H1 (cell line): ENCODE data around the gene TRIM44. TPM values are rescaled to one million over a fixed set of nuclear protein-coding genes. Genes with fewer than 3 reads are reported as not detected.

ENCODE experiments used
- CTCF ChIA-PET: fragments of 300-600 bp; sonication (Branson Sonifier 250); formaldehyde crosslinking; loops from one replicate; lab custom pipeline; 2021; ENCODE audit not compliant: partially characterized antibody; lab: Charles Lee
- POLR2A ChIA-PET: fragments of 300-600 bp; sonication (Branson Sonifier 250); formaldehyde crosslinking; loops from one replicate; lab custom pipeline; 2021; ENCODE audit warnings: inconsistent platforms; ENCODE audit not compliant: partially characterized antibody; lab: Charles Lee
- DNase-seq, 2 experiments: peaks; one replicate each; pipeline versions ENCODE4 v3.0.0 to v3.0.0-alpha.2; 2010 to 2022; ENCODE audit warnings: low spot score in 2 of 2, low read depth in 1 of 2, mixed read lengths in 1 of 2
- FAIRE-seq: peaks from 2 replicates; lab custom pipeline; 2011; peaks lifted over from hg19 to GRCh38; lab: Jason Lieb, UNC
- H2AFZ ChIP-seq: 2 replicates; pipeline ENCODE4 v1.8.1; 2012; ENCODE audit warnings: low read length, inconsistent platforms
- H2AK5ac ChIP-seq: 2 replicates; pipeline ENCODE4 v1.6.1; 2013; ENCODE audit warnings: low read depth, low read length
- H2BK120ac ChIP-seq: replicated peaks from 2 replicates; pipeline ENCODE3; 2013; ENCODE audit warnings: low read depth, low read length, inconsistent platforms
- H2BK12ac ChIP-seq: 2 replicates; pipeline ENCODE4 v1.6.1; 2013; ENCODE audit warnings: low read depth, low read length
- H2BK15ac ChIP-seq: 2 replicates; pipeline ENCODE4 v1.6.1; 2013; ENCODE audit warnings: low read length
- H2BK20ac ChIP-seq: 2 replicates; pipeline ENCODE4 v1.6.1; 2013; ENCODE audit warnings: low read length
- H2BK5ac ChIP-seq: 2 replicates; pipeline ENCODE4 v1.6.1; 2013; ENCODE audit warnings: low read depth, low read length
- H3K14ac ChIP-seq: 2 replicates; pipeline ENCODE4 v1.6.1; 2013; ENCODE audit warnings: inconsistent platforms; ENCODE audit not compliant: insufficient read length
- H3K18ac ChIP-seq: 2 replicates; pipeline ENCODE4 v1.6.1; 2013; ENCODE audit warnings: low read length; ENCODE audit errors: extremely low read depth
- H3K23ac ChIP-seq: 2 replicates; pipeline ENCODE4 v1.6.1; 2013; ENCODE audit warnings: inconsistent platforms; ENCODE audit not compliant: insufficient read length
- H3K23me2 ChIP-seq: 2 replicates; pipeline ENCODE4 v1.6.1; 2013; ENCODE audit warnings: low read depth, low read length
- H3K27ac ChIP-seq: 2 replicates; pipeline ENCODE4 v1.6.1; 2011; ENCODE audit warnings: low read depth, low read length, inconsistent platforms
- H3K27me3 ChIP-seq, 4 experiments: replicated peaks in 1 of 4; 1 replicate in 1 of 4; 2 replicates in 3 of 4; pipeline versions ENCODE4 v1.6.1 to v1.8.1; 2011 to 2013; ENCODE audit warnings: low read length in 3 of 4, mild to moderate bottlenecking in 3 of 4, inconsistent platforms in 2 of 4, mixed read lengths in 2 of 4, moderate library complexity in 1 of 4; ENCODE audit not compliant: control insufficient read depth in 3 of 4, insufficient read depth in 3 of 4; ENCODE audit errors: extremely low read depth in 1 of 4
- H3K36me3 ChIP-seq, 4 experiments: 2 replicates each; pipeline versions ENCODE4 v1.6.1 to v1.8.1; 2011 to 2013; ENCODE audit warnings: mild to moderate bottlenecking in 4 of 4, low read length in 3 of 4, moderate library complexity in 2 of 4, control low read depth in 1 of 4, inconsistent platforms in 1 of 4; ENCODE audit not compliant: insufficient read depth in 4 of 4, control insufficient read depth in 2 of 4
- H3K4ac ChIP-seq: replicated peaks from 2 replicates; pipeline ENCODE3; 2013; ENCODE audit warnings: low read length, low read depth, mixed read lengths, inconsistent platforms; ENCODE audit not compliant: insufficient read length
- H3K4me1 ChIP-seq, 4 experiments: replicated peaks in 1 of 4; 1 replicate in 1 of 4; 2 replicates in 3 of 4; pipeline versions ENCODE4 v1.6.1 to v1.8.1; 2011 to 2013; ENCODE audit warnings: low read length in 3 of 4, inconsistent platforms in 2 of 4, mixed read lengths in 1 of 4; ENCODE audit not compliant: insufficient read depth in 4 of 4, control insufficient read depth in 3 of 4
- H3K4me2 ChIP-seq, 2 experiments: 2 replicates each; pipeline versions ENCODE4 v1.6.1 to v1.8.1; 2011 to 2013; ENCODE audit warnings: low read depth in 2 of 2, low read length in 2 of 2, control low read depth in 1 of 2, inconsistent platforms in 1 of 2, mild to moderate bottlenecking in 1 of 2; ENCODE audit not compliant: insufficient read depth in 1 of 2
- H3K4me3 ChIP-seq, 4 experiments: fragments of 200-600, 300-600 bp in 1 of 4; sonication (generic), shearing (Covaris generic), sonication (Bioruptor Twin) in 1 of 4; 2 replicates each; pipeline versions ENCODE4 v1.5.1 to v1.8.1; 2011 to 2016; ENCODE audit warnings: low read length in 4 of 4, low read depth in 3 of 4, control low read depth in 2 of 4, inconsistent platforms in 2 of 4, mild to moderate bottlenecking in 2 of 4, mixed read lengths in 1 of 4, moderate library complexity in 1 of 4; ENCODE audit not compliant: insufficient read depth in 2 of 4; ENCODE audit errors: extremely low read depth in 1 of 4
- H3K56ac ChIP-seq: replicated peaks from 2 replicates; pipeline ENCODE3; 2013; ENCODE audit warnings: low read depth, mild to moderate bottlenecking, mixed read lengths, low read length, inconsistent platforms; ENCODE audit not compliant: insufficient read length
- H3K79me1 ChIP-seq: 2 replicates; pipeline ENCODE4 v1.6.1; 2013; ENCODE audit warnings: low read depth, low read length, control low read depth
- H3K79me2 ChIP-seq, 2 experiments: 2 replicates each; pipeline versions ENCODE4 v1.6.1 to v1.8.1; 2012 to 2013; ENCODE audit warnings: low read length in 2 of 2, mild to moderate bottlenecking in 2 of 2, inconsistent platforms in 1 of 2; ENCODE audit not compliant: insufficient read depth in 2 of 2, control insufficient read depth in 1 of 2
- H3K9ac ChIP-seq, 4 experiments: replicated peaks in 1 of 4; 1 replicate in 1 of 4; 2 replicates in 3 of 4; pipeline versions ENCODE4 v1.6.1 to v1.8.1; 2011 to 2013; ENCODE audit warnings: low read depth in 3 of 4, low read length in 3 of 4, control low read depth in 2 of 4, mild to moderate bottlenecking in 2 of 4, moderate library complexity in 2 of 4, inconsistent platforms in 1 of 4; ENCODE audit errors: extremely low read depth in 1 of 4
- H3K9me3 ChIP-seq, 2 experiments: 2 replicates each; pipeline versions ENCODE4 v1.6.1 to v1.8.1; 2012 to 2013; ENCODE audit warnings: mild to moderate bottlenecking in 2 of 2, moderate library complexity in 2 of 2, control low read depth in 1 of 2, inconsistent platforms in 1 of 2, low read depth in 1 of 2, low read length in 1 of 2, mixed read lengths in 1 of 2; ENCODE audit not compliant: insufficient read depth in 2 of 2
- H4K20me1 ChIP-seq, 2 experiments: replicated peaks in 1 of 2; 2 replicates each; pipeline versions ENCODE3 to v1.8.1; 2011 to 2013; ENCODE audit warnings: inconsistent platforms in 2 of 2, low read length in 2 of 2, mild to moderate bottlenecking in 1 of 2; ENCODE audit not compliant: insufficient read depth in 2 of 2, control insufficient read depth in 1 of 2
- H4K5ac ChIP-seq: 2 replicates; pipeline ENCODE4 v1.6.1; 2013; ENCODE audit warnings: low read length, low read depth, mixed read lengths, inconsistent platforms; ENCODE audit not compliant: insufficient read length
- H4K8ac ChIP-seq: 2 replicates; pipeline ENCODE4 v1.8.0; 2013; ENCODE audit warnings: mild to moderate bottlenecking, moderate library complexity, low read length, inconsistent platforms; ENCODE audit not compliant: insufficient read depth; ENCODE audit errors: extremely low read depth
- H4K91ac ChIP-seq: replicated peaks from 2 replicates; pipeline ENCODE3; 2013; ENCODE audit warnings: low read length, mixed read lengths, inconsistent platforms; ENCODE audit not compliant: insufficient read length
- CBX5 ChIP-seq: fragments of 300-800, 300-1000 bp; sonication (generic); IDR thresholded peaks from 2 replicates; pipeline ENCODE4 v1.7.1; 2016; ENCODE audit warnings: antibody characterized with exemption, low read length, low read depth
- CEBPB ChIP-seq: IDR thresholded peaks from 2 replicates; pipeline ENCODE4 v1.6.1; 2012; ENCODE audit warnings: low read depth, low read length
- HDAC2 ChIP-seq, 2 experiments: fragments of 300-600 bp in 1 of 2; sonication (generic) in 1 of 2; IDR thresholded peaks; 2 replicates each; pipeline ENCODE4 v1.6.1; 2011 to 2012; ENCODE audit warnings: low read depth in 2 of 2, low read length in 2 of 2, mild to moderate bottlenecking in 2 of 2, moderate library complexity in 2 of 2, borderline replicate concordance in 1 of 2, inconsistent platforms in 1 of 2
- SP4 ChIP-seq: IDR thresholded peaks from 2 replicates; pipeline ENCODE4 v1.6.1; 2012; ENCODE audit warnings: low read length, inconsistent platforms
- WGBS, 2 experiments: shearing (Covaris generic) in 1 of 2; methylation state at CpG; one replicate each; pipeline versions ENCODE4 v1.1.6 to v1.1.7; 2013 to 2015; ENCODE audit warnings: low lambda C conversion rate in 2 of 2, mixed read lengths in 2 of 2, inconsistent platforms in 1 of 2, low coverage in 1 of 2, missing lambda C conversion rate in 1 of 2; ENCODE audit not compliant: insufficient replicate concordance in 2 of 2, insufficient coverage in 1 of 2, insufficient read length in 1 of 2; ENCODE audit errors: extremely low coverage in 1 of 2, missing lambda C conversion rate in 1 of 2; 5-methylcytosine and 5-hydroxymethylcytosine counted together
- polyA plus RNA-seq, 7 experiments: library from polyadenylated mRNA; depleted of rRNA in 3 of 7; stranded (reverse) in 5 of 7; unstranded in 2 of 7; fragments of >200 nt in 5 of 7; fragments of 200-250 nt in 2 of 7; gene quantifications; 1 replicate in 5 of 7; 2 replicates in 1 of 7; 4 replicates in 1 of 7; pipeline versions ENCODE4 v1.2.1 to v1.2.3, GENCODE V29; 2011 to 2013; ENCODE audit warnings: missing spikeins in 2 of 7, mixed read lengths in 2 of 7
- total RNA-seq: library from RNA; stranded (reverse); fragmentation: NEBNext Ultra II Directional; extraction: Animal tissue kit (Norgen Biotek cat#: 25700); gene quantifications from 2 replicates; pipeline ENCODE4 v1.2.1, GENCODE V29; 2021

TRIM44 gene
- total and polyA plus RNA-seq, 2 of the 8 experiments (the other 6 are each of a cell fraction or from before 2014, with no cell fraction given), result 13.9 to 34.4 TPM

GRCh38 chr11:35623621-35624168 lies 38.9 kb upstream of the TRIM44 start:
- Histone ChIP-seq H2BK20ac (no peak overlapping the region), H2BK5ac (no peak overlapping the region), H3K27ac (no peak overlapping the region), H2AFZ (no peak overlapping the region), H4K20me1 (no peaks in the 10 kb centered on the region), H3K36me3 (no peaks in the 10 kb centered on the region), H3K4me3 (no peak overlapping the region), H3K79me2 (no peaks in the 10 kb centered on the region), H4K8ac (no peak overlapping the region), H3K79me1 (no peaks in the 10 kb centered on the region), H2AK5ac (no peak overlapping the region), H2BK15ac (no peak overlapping the region), H4K91ac (no peak overlapping the region), H3K23ac (no peak overlapping the region), H3K4me2 (no peak overlapping the region), H4K5ac (no peak overlapping the region), H3K18ac (no peak overlapping the region), H3K14ac (no peak overlapping the region), H3K27me3 (peaks cover 4 to 17% (median 14%) of the 10 kb centered on the region in 4 experiments; a peak in 6 of 7 replicates), H2BK120ac (no peak overlapping the region), H2BK12ac (no peak overlapping the region), H3K9me3 (no peaks in the 10 kb centered on the region), H3K4ac (no peak overlapping the region), H3K23me2 (peaks cover 11% of the 10 kb centered on the region; the same call in 1 of the 2 replicates)
- POLR2A ChIA-PET, result interaction anchor here (0.5 to 1.5 kb wide), 3 partner anchors 32 to 197 kb away, joined by 3 to 5 read pairs (median 3); no protein-coding TSS in a partner anchor
- 90% methylated on average over 8 of the region's 8 CpGs; no CpG with 5 or more reads in 1 of the 2 experiments for WGBS, 2 experiments
- DNase-seq, result no peak
- CTCF ChIA-PET, result interaction anchor here (0.6 to 1.5 kb wide), 6 partner anchors 43 to 666 kb away, joined by 3 to 4 read pairs (median 3); partner anchors contain the start of gene COMMD9
- TF ChIP-seq CBX5 (no peak), CEBPB (no peak), SP4 (no peak), HDAC2 (IDR thresholded peaks at IDR 0.05; ENCODE audit: borderline replicate concordance in 1 of 2, low read depth in 2 of 2, low read length in 2 of 2) (no peak)
- TF ChIP-seq, all 59 proteins: peak for 0
- Histone ChIP-seq H3K4me1 (peaks cover 0 to 13% (median 6%) of the 10 kb centered on the region in 4 experiments; a peak in 5 of 7 replicates), H3K56ac (no peak overlapping the region), H3K9ac (no peak overlapping the region)
- no peak for FAIRE-seq
